ENCODE results near the gene CACNA1H.

Gene CACNA1H

GRCh38 chr16:1152651-1153259 is at the start of gene CACNA1H:
TSS of gene CACNA1H (plus strand) at chr16:1153106. CDS start at chr16:1153738, 632 bp downstream.
- DNase-seq (ENCODE audit: low read depth) = peak; percentile 51

GRCh38 chr16:1103636-1103980 is 49.3 kb upstream of the CACNA1H start:
- no peak for DNase-seq (ENCODE audit: low read depth)

- peak; percentile 10 for DNase-seq (ENCODE audit: low read depth)
These were observed 46.9 kb upstream of the CACNA1H start for GRCh38 chr16:1105888-1106620.

GRCh38 chr16:1106659-1107058 is 46.2 kb upstream of the CACNA1H start:
- no peak for DNase-seq (ENCODE audit: low read depth)

GRCh38 chr16:1107141-1107540 is 45.8 kb upstream of the CACNA1H start:
- no peak for DNase-seq (ENCODE audit: low read depth)

GRCh38 chr16:1107731-1108130 is 45.2 kb upstream of the CACNA1H start:
- DNase-seq (ENCODE audit: low read depth) = no peak

GRCh38 chr16:1108299-1109252 is 44.3 kb upstream of the CACNA1H start:
- no peak for DNase-seq (ENCODE audit: low read depth)

GRCh38 chr16:1109648-1110047 is 43.3 kb upstream of the CACNA1H start:
- no peak for DNase-seq (ENCODE audit: low read depth)

GRCh38 chr16:1112506-1113184 is 40.3 kb upstream of the CACNA1H start:
- DNase-seq (ENCODE audit: low read depth) = no peak

GRCh38 chr16:1113489-1113888 is 39.4 kb upstream of the CACNA1H start:
- no peak for DNase-seq (ENCODE audit: low read depth)

GRCh38 chr16:1113889-1114526 is 38.9 kb upstream of the CACNA1H start:
- no peak for DNase-seq (ENCODE audit: low read depth)

GRCh38 chr16:1116693-1117077 is 36.2 kb upstream of the CACNA1H start:
- no peak for DNase-seq (ENCODE audit: low read depth)

- no peak for DNase-seq (ENCODE audit: low read depth)
These were observed 35.6 kb upstream of the CACNA1H start for GRCh38 chr16:1117176-1117900.

- no peak for DNase-seq (ENCODE audit: low read depth)
These were observed 35.0 kb upstream of the CACNA1H start for GRCh38 chr16:1117926-1118325.

- DNase-seq (ENCODE audit: low read depth) = no peak
These were observed 33.8 kb upstream of the CACNA1H start for GRCh38 chr16:1119129-1119528.

- no peak for DNase-seq (ENCODE audit: low read depth)
These were observed 32.9 kb upstream of the CACNA1H start for GRCh38 chr16:1119766-1120576.

- DNase-seq (ENCODE audit: low read depth) = no peak
These were observed 32.3 kb upstream of the CACNA1H start for GRCh38 chr16:1120577-1120941.

GRCh38 chr16:1121009-1121408 is 31.9 kb upstream of the CACNA1H start:
- no peak for DNase-seq (ENCODE audit: low read depth)

- DNase-seq (ENCODE audit: low read depth) = no peak
These were observed 31.1 kb upstream of the CACNA1H start for GRCh38 chr16:1121601-1122397.
